CD4-positive, alpha-beta T cell treated with Interleukin-4 for 4 hours (primary cell): ENCODE measurements around the gene LAMTOR1.
"Not testable (repeated sequence)": the region's sequence is repeated elsewhere in the genome, so short reads cannot be mapped to it uniquely, and the experiment has no call there.

Experiments used
- DNase-seq: peaks from one replicate; pipeline ENCODE4 v3.0.0-alpha.2; 2020

Gene LAMTOR1

DNA sequence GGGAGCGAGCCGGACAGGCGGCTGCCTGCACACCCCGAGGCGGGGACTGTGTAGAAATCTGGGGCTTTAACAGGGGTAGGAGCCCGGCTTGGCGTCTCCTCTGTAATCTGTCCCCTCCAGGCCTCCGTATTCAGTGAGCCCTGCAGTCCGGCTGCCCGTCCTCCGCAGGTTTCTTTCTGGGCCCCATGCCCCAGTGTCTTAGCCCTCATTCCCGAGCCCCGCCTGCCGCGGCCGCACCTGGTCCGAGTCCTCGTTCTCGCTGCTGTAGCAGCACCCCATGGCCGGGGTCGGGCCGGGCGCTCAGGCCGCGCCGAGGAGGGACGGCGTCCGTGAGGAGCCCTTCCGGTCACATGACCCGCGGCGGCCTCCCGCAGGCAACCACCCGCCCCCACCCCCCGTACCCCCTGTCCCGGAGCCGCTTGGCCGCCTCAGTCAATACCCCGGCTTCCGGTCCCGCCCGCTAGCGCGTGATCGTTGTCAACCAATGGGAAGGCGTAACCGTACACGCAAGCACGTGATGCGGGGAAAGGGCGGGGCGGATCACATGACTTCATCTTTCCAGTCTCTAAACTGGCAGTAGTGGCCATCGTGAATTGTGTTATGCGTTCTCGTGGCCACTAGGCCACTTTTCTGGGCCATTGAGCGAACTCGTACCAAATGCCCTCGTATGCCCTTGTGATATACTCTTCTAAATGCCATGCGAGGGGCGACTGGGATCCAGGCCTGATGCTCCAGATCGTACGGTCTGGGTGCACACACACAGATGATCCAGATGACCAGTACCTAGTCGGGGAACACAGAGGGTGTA lies at the start of gene LAMTOR1:
LAMTOR1 (minus strand) TSS at position 352 of the 808 bp plus-strand sequence; CDS start at position 279, 73 bp downstream.
- DNase-seq = peak; percentile 97

DNA sequence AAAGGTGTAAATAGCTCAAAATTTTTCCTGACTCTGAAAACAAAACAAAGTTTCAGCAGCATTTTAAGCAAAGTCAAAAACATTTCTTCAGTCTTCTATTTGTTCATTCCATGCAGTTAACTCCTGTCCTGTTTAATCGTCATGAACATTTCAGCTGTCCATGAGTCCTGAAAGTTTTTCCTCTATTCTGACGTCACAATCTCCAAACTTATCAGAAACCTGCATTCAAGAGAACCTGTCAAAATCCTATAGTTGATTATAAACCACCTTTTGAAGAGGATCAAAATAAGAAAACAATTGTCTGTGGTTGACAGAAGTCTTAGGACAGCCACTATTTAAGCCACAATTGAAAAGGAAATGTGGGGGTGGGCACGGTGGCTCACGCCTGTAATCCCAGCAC lies 47.8 kb upstream of the LAMTOR1 start:
- DNase-seq = no peak

DNA sequence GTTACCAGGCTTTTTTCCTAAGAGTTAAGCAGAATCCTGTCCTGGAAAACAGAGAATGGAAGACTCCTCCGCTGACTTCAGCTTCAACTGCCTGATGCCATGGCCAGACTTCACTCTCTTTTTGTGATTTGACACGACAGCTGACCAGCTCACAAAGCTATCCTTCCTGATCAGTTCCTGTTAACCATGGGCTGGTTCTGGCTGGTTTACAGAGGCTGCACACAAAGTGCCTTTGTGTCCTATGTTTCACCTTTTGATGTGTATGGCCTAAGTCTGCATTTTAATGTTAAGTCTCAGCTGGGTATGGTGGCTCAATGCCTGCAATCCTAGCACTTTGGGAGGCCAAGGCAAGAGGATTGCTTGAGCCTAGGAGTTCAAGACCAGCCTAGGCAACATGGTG lies 43.5 kb upstream of the LAMTOR1 start:
- no peak for DNase-seq

DNA sequence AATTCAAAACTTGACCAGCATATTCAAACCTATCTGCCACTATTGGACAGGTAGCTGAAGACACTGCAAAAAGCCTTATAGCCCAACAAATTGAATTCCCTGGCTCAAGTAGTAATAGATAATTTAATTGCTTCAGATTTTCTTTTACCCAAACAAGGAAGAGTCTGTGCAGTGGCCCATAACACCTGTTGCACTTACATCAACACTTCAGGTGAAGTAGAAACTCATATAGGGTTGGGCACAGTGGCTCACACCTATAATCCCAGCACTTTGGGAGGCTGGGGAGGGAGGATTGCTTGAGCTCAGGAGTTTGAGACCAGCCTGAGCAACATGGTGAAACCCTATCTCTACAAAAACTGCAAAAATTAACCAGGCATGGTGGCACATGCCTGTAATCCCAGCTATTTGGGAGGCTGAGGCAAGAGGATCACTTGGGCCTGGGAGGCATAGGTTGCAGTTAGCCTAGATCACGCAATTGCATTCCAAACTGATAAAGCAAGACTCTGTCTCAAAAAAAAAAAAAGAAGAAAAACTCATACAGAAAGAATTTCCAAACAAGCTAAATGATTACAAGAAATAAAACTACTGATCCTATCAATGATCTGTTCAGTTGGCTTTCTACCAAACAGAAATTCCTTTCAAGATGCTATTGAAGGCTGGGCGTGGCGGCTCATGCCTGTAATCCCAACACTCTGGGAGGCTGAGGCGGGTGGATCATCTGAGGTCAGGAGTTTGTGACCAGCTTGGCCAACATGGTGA lies 41.9 kb upstream of the LAMTOR1 start:
- DNase-seq = no peak

DNA sequence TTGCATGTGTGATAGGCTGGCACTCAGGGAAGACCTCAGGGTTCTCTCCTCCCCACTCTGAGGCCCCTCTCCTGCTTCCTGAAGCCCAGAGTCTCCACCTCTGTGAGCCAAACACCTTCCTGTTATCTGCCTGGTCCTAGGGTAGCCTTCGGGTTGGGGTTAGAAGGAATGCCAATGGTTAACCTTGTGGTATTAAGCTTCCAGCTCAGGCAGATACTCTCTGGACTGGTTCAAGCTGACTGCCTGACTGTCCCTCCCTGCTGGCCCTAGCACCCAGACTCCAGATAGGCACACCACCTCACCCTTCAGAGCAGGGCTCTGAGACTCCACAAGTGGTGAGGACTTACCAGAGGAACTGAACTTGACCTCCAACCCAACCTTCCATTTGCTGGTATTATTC lies 39.4 kb upstream of the LAMTOR1 start:
- not testable (repeated sequence) for DNase-seq

DNA sequence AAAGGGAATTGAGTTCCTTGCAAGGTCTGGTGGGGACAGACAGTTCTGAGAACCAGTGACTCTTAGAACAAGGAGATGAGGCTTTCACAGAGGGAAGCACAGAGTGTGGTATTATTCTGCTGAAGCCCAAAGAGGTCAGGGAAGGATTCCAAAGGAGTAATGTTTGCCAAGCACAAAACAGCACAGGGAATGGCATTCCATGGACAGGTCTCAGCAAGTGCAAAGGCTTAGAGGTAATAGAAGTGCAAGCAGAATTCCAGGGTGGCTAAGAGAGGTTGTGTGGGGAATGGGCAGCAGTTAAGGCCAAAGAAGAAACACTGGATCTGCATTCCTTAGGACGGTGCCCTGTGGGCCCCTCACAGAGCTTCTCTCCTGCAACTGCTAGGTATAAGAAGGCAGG lies 39.0 kb upstream of the LAMTOR1 start:
- DNase-seq = not testable (repeated sequence)

DNA sequence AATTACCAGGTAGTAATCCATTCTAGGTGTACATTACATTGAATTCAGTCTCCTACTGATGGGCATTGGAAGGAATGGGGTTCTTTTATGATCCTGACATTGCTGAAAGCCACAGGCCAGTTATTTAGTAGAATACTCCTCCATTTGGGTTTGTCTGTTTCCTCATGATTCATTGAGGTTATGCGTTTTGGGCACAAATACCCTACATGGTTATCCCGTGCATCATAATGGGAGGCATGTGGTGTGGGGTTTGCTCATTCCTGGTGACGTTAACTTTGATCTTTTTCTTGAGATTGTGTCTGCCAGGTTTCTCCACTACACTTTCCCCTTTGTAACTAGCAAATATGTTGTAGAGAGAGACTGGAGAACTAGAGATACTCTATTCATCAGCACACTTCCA lies 38.0 kb upstream of the LAMTOR1 start:
- peak; percentile 14 for DNase-seq

DNA sequence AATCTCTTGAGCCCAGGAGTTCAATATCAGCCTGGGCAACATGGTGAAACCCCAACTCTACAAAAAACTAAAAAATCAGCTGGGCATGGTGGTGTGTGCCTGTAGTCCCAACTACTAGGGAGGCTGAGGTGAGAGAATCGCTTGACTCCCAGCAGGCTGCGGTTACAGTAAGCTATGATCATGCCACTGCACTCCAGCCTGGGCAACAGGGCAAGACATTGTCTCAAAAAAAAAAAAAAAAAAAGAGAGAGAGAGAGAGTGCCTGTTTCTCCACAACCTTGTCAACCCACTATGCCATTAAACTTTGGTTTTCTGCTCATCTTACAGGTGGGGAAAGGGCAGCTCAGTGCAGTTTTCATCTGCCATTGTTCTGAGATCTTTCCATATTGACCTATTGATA lies 37.6 kb upstream of the LAMTOR1 start:
- DNase-seq = no peak

DNA sequence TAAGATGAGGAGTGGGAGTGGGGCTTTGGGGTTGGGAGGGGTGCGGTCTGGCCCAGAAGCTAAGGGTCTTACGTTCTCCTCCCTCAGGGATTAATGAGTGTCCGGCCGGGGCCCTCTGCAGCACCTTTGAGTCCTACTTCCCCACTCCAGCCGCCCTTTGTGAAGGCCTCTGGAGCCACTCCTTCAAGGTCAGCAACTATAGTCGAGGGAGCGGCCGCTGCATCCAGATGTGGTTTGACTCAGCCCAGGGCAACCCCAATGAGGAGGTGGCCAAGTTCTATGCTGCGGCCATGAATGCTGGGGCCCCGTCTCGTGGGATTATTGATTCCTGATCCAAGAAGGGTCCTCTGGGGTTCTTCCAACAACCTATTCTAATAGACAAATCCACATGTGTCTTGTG lies 36.4 kb upstream of the LAMTOR1 start:
- no peak for DNase-seq

DNA sequence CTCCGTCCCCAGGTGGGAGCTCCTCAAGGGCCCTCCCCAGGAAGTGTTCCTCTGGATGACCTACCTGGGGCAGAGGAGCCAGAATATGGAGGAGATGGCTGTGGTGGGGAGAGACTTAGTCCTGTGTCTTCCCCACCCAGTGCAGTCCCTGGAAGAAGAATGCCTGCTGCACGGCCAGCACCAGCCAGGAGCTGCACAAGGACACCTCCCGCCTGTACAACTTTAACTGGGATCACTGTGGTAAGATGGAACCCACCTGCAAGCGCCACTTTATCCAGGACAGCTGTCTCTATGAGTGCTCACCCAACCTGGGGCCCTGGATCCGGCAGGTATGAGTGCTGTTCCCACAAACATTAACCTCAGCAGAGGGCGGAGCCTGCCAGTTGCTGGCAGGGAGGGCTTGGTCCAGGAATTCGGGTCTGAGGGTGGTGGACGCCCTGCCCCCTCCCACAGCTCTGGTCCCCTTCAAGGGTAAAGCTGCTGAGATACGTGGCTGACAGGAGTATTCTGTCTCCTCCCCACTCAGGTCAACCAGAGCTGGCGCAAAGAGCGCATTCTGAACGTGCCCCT lies 35.8 kb upstream of the LAMTOR1 start:
- DNase-seq = no peak

DNA sequence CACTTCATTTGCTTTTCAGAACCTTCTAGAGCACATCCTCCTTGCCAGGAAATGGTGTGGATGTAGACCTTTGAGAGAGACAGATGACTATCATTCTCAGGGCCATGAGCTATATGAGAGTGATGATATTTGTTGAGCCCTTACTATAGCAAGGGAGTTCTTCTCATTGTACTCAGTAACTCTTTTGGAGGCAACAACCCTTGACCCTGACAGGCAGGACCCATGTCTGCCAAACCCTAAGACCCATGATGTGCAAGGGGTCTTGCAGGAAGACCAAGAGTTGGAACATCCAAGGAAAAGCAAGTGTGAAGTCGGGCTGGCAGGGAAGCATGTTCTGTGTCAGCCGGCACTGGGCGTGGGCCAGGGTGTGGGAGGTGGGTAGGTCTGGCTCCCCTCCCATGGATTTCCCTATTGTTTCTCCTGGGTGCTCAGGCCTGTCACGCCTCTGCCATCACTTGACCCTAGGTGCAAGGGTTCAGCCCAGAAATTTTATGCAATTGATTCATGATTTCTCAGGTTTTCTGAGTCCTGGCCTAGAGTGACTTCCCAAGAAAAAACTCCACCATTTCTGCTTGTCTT lies 33.7 kb upstream of the LAMTOR1 start:
- DNase-seq = no peak

DNA sequence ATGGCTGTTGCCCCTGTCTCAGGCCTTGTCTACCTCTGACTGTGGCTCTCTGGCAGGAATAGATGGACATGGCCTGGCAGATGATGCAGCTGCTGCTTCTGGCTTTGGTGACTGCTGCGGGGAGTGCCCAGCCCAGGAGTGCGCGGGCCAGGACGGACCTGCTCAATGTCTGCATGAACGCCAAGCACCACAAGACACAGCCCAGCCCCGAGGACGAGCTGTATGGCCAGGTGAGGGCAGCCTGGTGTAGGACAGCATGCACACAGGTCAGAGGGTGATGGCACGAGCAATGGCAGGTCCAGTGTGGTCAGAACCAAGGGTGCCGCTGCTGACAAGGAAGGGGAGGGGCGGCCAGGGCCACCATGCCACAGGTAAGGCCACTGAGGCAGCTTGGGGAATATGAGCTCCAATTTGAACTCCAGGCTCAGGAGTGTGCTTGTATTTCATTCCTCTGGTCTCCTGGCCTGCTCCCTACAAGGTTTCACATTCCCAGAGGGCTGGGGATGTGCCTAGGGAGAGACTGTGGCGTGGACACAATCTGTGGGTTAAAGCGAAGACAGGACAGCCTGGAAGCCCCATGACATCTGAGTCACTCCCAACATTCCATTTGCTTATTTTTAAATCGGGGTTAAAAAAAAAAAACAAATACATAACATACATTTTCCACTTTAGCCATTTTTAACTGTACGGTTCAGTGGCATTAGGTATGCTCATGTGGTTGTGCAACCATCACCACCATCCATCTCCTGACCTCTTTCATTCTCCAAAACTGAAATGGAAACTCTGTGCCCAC lies 33.0 kb upstream of the LAMTOR1 start:
- no peak for DNase-seq

DNA sequence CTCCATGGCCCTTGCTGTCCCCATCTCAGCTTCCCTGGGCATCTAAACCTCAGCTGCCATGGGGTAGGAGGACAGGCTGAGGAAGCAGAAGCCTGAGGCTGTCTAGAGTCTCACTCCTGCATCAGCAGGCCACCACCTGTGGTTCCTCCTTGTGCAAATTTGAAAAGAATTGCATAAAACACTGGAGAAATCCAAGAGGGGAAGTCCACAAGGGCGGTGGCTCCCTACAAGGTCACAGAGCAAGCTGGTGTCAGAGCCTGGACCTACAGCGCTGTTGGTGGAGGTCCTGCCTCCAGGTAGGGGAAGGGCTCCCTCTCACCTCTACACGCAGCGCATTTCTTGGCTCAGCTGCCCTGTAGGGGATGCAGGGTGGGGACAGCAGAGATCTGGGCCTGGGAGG lies 32.4 kb upstream of the LAMTOR1 start, which contains the start of gene FOLR3:
FOLR3 (plus strand) TSS at position 253 of the 400 bp plus-strand sequence. CDS start 228 bp downstream, outside the sequence.
- not testable (repeated sequence) for DNase-seq

DNA sequence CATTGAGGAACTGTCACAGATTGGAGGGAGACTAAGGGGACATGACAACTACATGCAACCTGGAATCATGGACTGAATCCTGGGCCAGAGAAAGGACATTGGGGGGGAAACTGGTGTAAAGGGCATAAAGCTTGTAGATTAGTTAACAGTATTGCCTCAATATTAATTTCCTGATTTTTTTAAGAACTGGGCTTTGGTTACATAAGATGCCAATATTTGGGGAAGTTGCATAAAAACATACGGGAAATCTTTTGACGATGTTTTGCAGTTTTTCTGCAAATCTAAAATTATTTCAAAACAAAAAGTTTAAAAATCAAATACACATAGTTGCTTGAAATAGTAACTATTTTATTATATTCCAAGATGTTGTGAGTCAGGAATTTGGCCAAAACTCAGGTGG lies 29.5 kb upstream of the LAMTOR1 start:
- DNase-seq = no peak

DNA sequence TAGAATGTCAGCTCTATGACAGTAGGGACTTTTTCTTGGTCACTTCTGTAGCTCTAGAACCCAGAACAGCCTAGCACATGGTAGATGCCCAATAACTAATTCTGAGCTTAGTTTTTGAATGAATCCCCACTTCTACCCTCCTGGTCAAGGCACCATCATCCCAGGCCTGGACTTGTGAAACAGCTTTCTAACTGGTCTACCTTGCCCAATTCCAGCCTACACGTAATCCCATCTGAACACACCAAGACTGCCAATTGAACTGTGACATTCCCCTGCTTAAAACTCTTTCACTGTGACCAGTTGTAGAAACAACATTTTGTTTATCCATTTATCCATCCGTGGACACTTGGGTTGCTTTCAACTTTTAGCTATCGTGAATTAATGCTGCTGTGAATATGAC lies 26.3 kb upstream of the LAMTOR1 start:
- DNase-seq = no peak

DNA sequence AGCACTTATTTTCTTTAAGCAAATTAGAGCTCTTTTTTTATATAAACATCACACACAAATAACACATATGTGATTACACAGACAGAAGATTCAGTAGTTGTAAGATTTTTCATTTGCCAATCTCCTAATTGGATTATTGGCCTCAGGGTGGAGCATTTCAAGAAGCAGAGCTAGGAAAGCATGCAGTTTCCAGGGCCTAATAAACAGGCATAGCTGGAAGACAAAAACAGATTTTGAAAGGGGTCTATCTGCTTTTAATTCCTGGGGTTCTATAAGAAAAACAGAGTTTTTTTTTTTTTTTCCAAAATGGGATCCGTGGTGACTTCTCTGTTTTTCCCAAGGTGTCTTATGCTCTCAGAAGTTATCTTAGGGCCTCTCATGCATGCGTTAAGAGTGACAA lies 24.8 kb upstream of the LAMTOR1 start:
- no peak for DNase-seq

DNA sequence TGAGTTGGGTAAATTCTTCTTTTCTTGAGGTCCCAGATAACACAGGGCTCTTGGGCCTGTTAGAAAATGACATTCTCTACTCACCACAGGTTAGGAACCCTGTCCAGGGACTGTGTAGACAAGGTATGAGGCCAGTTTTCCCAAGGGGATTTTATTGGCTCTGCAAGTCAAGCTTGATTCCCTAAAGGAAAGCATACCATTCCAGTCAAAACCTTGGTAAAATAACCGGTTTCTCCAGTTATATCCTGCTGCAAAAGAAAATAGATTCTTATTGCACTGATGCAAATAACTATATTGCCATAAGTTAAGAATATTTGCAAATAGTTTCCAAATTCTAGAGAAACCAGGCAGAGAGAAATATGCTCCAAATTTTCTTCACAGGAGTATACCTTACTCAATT lies 22.9 kb upstream of the LAMTOR1 start:
- DNase-seq = no peak

DNA sequence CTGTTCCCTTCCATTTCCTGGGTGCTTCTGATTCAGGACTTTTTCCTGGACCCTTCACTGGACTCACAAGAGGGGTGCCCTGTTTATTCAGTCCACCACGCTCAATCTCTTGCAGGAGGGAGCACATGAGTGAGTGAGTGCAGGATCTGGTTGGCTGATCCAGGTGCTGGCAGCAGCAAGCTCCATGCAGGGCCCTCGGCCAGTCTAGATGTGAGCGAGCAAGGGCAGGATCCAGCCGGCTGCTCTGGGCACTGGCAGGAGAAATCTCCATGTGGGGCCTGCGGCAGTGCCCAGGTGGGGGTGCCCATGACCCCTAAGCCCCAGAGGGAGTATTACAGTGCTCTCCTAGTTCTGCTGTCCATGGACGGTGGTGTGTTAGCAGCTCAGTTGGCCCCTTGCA lies 20.9 kb upstream of the LAMTOR1 start:
- no peak for DNase-seq

DNA sequence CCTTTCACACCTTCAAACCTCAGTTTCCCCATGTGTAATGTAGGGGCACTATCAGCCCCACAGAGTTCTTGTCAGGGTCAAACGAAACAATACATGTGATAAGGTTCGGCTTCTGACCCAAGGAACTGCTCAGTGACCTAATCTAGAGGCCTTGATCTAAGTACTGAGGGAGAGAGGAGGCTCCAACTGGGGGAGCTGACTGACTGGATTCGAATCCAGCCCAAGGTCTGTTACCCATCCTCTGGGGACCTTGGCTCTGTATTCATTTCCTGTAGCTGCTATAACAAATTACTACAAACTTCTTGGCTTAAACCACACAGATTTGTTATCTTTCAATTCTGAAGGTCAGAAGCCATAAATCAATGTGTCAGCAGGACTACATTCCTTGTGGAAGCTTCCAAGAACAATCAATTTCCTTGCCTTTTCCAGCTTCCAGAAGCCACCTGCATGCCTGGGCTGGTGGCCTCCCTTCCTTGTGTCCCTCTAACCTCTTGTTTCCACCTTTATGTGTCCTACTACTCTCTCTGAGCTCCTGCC lies 20.1 kb upstream of the LAMTOR1 start:
- DNase-seq = no peak

DNA sequence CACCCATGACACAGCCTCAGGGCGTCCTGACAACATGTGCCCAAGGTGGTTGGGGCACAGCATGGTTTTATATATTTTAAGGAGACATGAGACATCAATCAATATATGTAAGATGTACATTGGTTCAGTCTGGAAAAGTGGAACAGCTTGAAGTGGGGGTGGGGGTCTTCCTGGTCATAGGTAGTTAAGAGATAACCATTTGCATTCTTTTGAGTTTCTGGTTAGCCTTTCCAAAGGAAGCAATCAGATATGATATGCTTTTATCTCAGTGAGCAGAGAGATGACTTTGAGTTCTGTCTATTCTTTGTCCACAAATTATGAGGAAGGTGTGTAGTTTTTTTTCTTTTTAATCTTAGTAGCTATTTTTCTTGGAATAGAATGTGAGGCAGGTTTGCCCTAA lies 19.5 kb upstream of the LAMTOR1 start:
- DNase-seq = no peak

DNA sequence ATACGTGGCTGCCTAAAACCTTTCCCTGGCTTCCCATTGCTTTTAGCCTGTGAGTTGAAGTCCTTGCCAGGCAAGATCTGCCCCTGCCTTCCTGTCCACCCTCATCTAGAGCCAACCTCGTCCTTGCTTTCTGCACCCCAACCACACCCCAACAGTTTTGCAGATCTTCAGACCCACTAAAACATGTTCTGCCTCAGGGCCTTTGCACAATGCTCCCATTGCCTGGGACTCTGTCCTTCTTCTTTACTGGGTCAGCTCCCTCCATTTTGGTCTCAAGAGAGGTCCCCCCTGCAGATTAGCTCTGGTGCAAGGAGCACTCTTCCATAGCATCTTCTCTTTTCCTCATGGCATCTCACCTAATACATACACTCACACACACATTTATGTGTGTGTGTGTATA lies 17.8 kb upstream of the LAMTOR1 start:
- no peak for DNase-seq

DNA sequence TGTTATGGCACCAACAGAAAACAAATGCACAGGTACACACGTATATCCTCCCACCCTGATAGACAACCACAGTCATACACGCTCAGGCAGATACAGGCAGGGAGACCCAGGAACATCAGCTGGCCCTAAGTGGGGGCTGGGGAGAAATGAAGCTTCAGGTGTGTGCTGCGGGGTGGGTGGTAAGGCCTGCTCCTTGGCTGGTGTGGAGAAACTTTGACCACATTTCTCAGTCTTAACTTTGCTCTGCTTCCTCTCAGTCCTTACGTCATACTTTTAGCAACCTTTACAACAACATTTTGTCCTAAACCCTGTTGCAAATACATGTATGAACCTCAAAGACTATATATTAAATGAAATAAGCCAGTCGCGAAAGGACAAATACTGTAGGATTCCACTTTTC lies 16.1 kb upstream of the LAMTOR1 start:
- DNase-seq = no peak
